Esophagus muscularis mucosa (tissue), 4 donors: ENCODE measurements around the gene MYH15. TPM values are rescaled to one million over a fixed set of nuclear protein-coding genes. Genes with fewer than 3 reads are reported as not detected.

Experiments used
- DNase-seq: peaks from one replicate; pipeline ENCODE4 v3.0.0-alpha.2; 2017; ENCODE audit errors: extremely low spot score
- H3K27ac ChIP-seq, 4 donors: fragments of 200-600 bp; sonication (generic); replicated peaks in 1 of 4; 1 replicate in 3 of 4; 2 replicates in 1 of 4; pipeline ENCODE4 v1.5.1; 2016 to 2019; ENCODE audit warnings: mild to moderate bottlenecking in 1 of 4
- H3K27me3 ChIP-seq, 4 donors: fragments of 200-600 bp; sonication (generic); one replicate each; pipeline versions ENCODE4 v1.5.1 to v1.6.0; 2016 to 2019
- H3K36me3 ChIP-seq, 4 donors: fragments of 200-600 bp; sonication (generic); one replicate each; pipeline ENCODE4 v1.5.1; 2016 to 2019
- H3K4me1 ChIP-seq, 4 donors: fragments of 200-600 bp; sonication (generic); one replicate each; pipeline ENCODE4 v1.5.1; 2016 to 2019
- H3K4me3 ChIP-seq, 4 donors: fragments of 200-600 bp; sonication (generic); 1 replicate in 2 of 4; 2 replicates in 2 of 4; pipeline ENCODE4 v1.5.1; 2016 to 2019; ENCODE audit warnings: mild to moderate bottlenecking in 4 of 4, moderate library complexity in 1 of 4
- H3K9me3 ChIP-seq, 4 donors: fragments of 200-600 bp; sonication (generic); 1 replicate in 3 of 4; 2 replicates in 1 of 4; pipeline ENCODE4 v1.5.1; 2016 to 2019
- EP300 ChIP-seq: sonication (generic); formaldehyde crosslinking; IDR thresholded peaks from one replicate; pipeline ENCODE4 v1.6.1; 2017; ENCODE audit warnings: antibody characterized with exemption
- POLR2A ChIP-seq: fragments of 450-650 bp; IDR thresholded peaks from one replicate; pipeline ENCODE4 v1.6.1; 2017; ENCODE audit warnings: antibody characterized with exemption, moderate library complexity, mild to moderate bottlenecking, low read depth
- POLR2AphosphoS5 ChIP-seq, 2 donors: sonication (generic); formaldehyde crosslinking; IDR thresholded peaks; one replicate each; pipeline ENCODE4 v1.6.1; 2017; ENCODE audit warnings: antibody characterized with exemption in 2 of 2
- WGBS: methylation state at CpG from one replicate; pipeline ENCODE4 v1.1.5; 2018; 5-methylcytosine and 5-hydroxymethylcytosine counted together
- intact Hi-C: fragments of 100-400 bp; cut with DNase I; formaldehyde crosslinking; loops from one replicate; pipeline ENCODE4 v1.15.1; 2023
- total RNA-seq, 4 donors: library from RNA; depleted of rRNA; stranded (reverse); fragments of >200 nt; gene quantifications; one replicate each; pipeline versions ENCODE4 v1.1.0 to v1.2.1, GENCODE V29; 2016
- TF ChIP-seq, protein P1 (sequence below), 3 experiments: fragments of 200-600 bp in 2 of 3; fragments of 450-650 bp in 1 of 3; sonication (generic) in 2 of 3; IDR thresholded peaks; one replicate each; pipeline ENCODE4 v1.5.1; 2017 to 2019; ENCODE audit warnings: antibody characterized with exemption in 3 of 3, mild to moderate bottlenecking in 2 of 3, moderate library complexity in 1 of 3

Gene MYH15
- total RNA-seq, 4 donors from 2014 or later = under 0.01 to 0.34 (median 0.12) TPM

DNA sequence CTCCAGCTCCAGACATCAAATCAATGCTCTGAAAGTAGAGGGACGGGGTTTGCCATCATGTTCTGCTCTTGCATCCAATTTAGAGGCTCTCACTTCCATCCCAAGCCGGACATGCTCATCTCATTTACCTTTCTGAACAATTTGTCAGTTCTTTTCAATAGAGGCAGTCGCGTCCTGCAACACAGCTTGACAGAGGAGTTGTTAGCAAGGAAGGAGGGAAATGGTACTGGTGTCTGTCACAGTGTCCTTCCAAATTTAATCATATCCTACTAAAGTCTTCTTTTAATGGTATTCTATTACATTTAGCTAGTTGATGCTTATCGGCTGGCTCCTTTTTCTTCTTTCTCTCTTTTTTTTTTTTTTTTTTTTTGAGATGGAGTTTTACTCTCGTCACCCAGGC lies 168.5 kb downstream of the MYH15 start:
- H3K27ac ChIP-seq = no peak overlapping the region
- no peaks in the 10 kb centered on the region for H3K27me3 ChIP-seq
- 87% methylated on average over 6 of the region's 6 CpGs for WGBS
- H3K9me3 ChIP-seq = no peaks in the 10 kb centered on the region
- H3K4me3 ChIP-seq = no peak overlapping the region
- no peak for DNase-seq
- TF ChIP-seq POLR2A (no peak), POLR2AphosphoS5 (IDR thresholded peaks at IDR 0.05) (no peak), EP300 (no peak)
- TF ChIP-seq, protein P1, sequence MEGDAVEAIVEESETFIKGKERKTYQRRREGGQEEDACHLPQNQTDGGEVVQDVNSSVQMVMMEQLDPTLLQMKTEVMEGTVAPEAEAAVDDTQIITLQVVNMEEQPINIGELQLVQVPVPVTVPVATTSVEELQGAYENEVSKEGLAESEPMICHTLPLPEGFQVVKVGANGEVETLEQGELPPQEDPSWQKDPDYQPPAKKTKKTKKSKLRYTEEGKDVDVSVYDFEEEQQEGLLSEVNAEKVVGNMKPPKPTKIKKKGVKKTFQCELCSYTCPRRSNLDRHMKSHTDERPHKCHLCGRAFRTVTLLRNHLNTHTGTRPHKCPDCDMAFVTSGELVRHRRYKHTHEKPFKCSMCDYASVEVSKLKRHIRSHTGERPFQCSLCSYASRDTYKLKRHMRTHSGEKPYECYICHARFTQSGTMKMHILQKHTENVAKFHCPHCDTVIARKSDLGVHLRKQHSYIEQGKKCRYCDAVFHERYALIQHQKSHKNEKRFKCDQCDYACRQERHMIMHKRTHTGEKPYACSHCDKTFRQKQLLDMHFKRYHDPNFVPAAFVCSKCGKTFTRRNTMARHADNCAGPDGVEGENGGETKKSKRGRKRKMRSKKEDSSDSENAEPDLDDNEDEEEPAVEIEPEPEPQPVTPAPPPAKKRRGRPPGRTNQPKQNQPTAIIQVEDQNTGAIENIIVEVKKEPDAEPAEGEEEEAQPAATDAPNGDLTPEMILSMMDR (IDR thresholded peaks at IDR 0.05) = no peak
- H3K36me3 ChIP-seq = no peaks in the 10 kb centered on the region
- intact Hi-C loops = no loop called here
- no peaks in the 10 kb centered on the region for H3K4me1 ChIP-seq

GRCh38 chr3:108338901-108339545 lies 171.4 kb downstream of the MYH15 start:
- intact Hi-C loops = no loop called here
- DNase-seq = no peak
- Histone ChIP-seq H3K36me3 (no peaks in the 10 kb centered on the region), H3K27me3 (no peaks in the 10 kb centered on the region), H3K4me1 (no peaks in the 10 kb centered on the region), H3K4me3 (no peak overlapping the region), H3K27ac (no peak overlapping the region), H3K9me3 (no peaks in the 10 kb centered on the region)
- TF ChIP-seq POLR2A (no peak), EP300 (no peak), POLR2AphosphoS5 (IDR thresholded peaks at IDR 0.05) (no peak)
- TF ChIP-seq, protein P1 (IDR thresholded peaks at IDR 0.05) = no peak

DNA sequence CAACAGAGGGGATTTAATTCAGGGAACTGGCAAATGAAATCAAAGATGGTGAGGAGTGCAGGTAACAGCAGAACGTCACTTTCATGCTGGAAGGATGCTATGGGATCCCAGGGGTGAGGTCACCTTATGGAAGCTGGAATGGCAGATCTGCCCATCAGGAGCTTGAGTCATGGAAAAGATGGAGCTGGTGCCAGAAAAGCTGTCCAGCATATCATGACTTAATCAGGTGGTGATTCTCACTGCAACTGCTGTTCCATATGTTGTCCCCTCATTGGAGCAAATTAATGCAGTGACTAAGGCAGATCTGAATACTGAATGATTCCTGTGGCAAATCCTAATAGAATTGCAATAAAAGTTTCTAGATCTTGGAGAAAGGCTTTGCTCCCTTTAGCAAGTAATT lies 175.7 kb downstream of the MYH15 start:
- intact Hi-C loops = no loop called here
- H3K4me3 ChIP-seq = no peak overlapping the region
- H3K9me3 ChIP-seq = no peaks in the 10 kb centered on the region
- no peaks in the 10 kb centered on the region for H3K36me3 ChIP-seq
- WGBS = 84% methylated on average over 1 of the region's 1 CpG
- H3K27me3 ChIP-seq = no peaks in the 10 kb centered on the region
- TF ChIP-seq EP300 = no peak
- no peak for TF ChIP-seq POLR2AphosphoS5 (IDR thresholded peaks at IDR 0.05)
- TF ChIP-seq POLR2A = no peak
- TF ChIP-seq, protein P1 (IDR thresholded peaks at IDR 0.05) = no peak
- no peak overlapping the region for H3K27ac ChIP-seq
- H3K4me1 ChIP-seq = no peaks in the 10 kb centered on the region
- no peak for DNase-seq

DNA sequence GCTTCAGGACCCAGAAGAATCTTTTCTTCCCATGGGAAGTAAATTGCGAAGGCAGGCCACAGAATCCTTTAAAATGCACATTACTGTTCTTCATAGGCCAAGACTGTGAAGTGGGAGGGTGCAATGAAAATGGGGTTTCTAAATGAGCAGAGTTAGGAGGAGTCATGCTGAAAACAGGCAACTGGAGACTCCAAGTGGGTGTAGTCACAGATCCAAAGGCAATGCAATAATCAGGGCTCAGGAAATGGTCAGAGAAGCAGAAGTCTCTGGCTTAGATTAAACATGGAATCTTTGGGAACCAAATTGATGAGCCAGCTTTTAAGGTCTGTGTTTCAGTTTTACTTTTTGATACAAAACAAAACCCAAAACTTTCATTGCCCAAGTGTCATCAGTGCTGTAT lies 176.4 kb downstream of the MYH15 start:
- Histone ChIP-seq H3K27ac (no peak overlapping the region), H3K4me3 (no peak overlapping the region), H3K9me3 (no peaks in the 10 kb centered on the region), H3K36me3 (no peaks in the 10 kb centered on the region), H3K4me1 (peaks cover 0 to 3% (median 1%) of the 10 kb centered on the region in 4 donors), H3K27me3 (no peaks in the 10 kb centered on the region)
- intact Hi-C loops = no loop called here
- no peak for TF ChIP-seq EP300
- TF ChIP-seq, protein P1 (IDR thresholded peaks at IDR 0.05) = no peak
- TF ChIP-seq POLR2A = no peak
- TF ChIP-seq POLR2AphosphoS5 (IDR thresholded peaks at IDR 0.05) = no peak
- WGBS = 90% methylated on average over 1 of the region's 1 CpG
- DNase-seq = no peak

GRCh38 chr3:108331792-108332191 lies 178.6 kb downstream of the MYH15 start:
- no peaks in the 10 kb centered on the region for H3K36me3 ChIP-seq
- no peak overlapping the region for H3K27ac ChIP-seq
- intact Hi-C loops = no loop called here
- H3K4me3 ChIP-seq = no peak overlapping the region
- DNase-seq = no peak
- 91% methylated on average over 3 of the region's 3 CpGs for WGBS
- TF ChIP-seq EP300 = no peak
- TF ChIP-seq POLR2AphosphoS5 (IDR thresholded peaks at IDR 0.05) = no peak
- TF ChIP-seq POLR2A = no peak
- no peaks in the 10 kb centered on the region for H3K27me3 ChIP-seq
- peaks cover 0 to 3% (median 1%) of the 10 kb centered on the region in 4 donors for H3K4me1 ChIP-seq
- H3K9me3 ChIP-seq = no peaks in the 10 kb centered on the region

Other genes starting within 250 kb of the MYH15 start
- gene HHLA2, start 214.0 kb downstream of the MYH15 start, total RNA-seq = not detected
- gene CIP2A, start 78.8 kb upstream of the MYH15 start, total RNA-seq = 1 to 10 TPM; 2.0 to 6.2 (median 2.1) TPM
- 10 to 100 TPM in 1 of 4 donors, 1 to 10 TPM in 3; 6.7 to 14.5 (median 8.7) TPM for gene DZIP3, start 79.1 kb upstream of the MYH15 start, total RNA-seq
- not detected for gene RETNLB, start 246.8 kb upstream of the MYH15 start, total RNA-seq